ENCODE results near the gene GPR108. TPM values are rescaled to one million over a fixed set of nuclear protein-coding genes. Genes with fewer than 3 reads are reported as not detected.

GPR108 gene
- total and polyA plus RNA-seq, 2 of the 13 experiments (the other 11 are each of a cell fraction or from before 2014, with no cell fraction given) = 36.4 to 63.0 TPM

- TF ChIP-seq ZKSCAN5 (CRISPR knock-in tag; IDR thresholded peaks at IDR 0.05) (no peak), KDM3A (CRISPR knock-in tag; IDR thresholded peaks at IDR 0.05; ENCODE audit: low read depth) (0 out of 2 replicates have a peak, but pooled peaks have one; percentile 83), GTF3A (CRISPR knock-in tag; conservative IDR thresholded peaks at IDR 0.05) (no peak), MIER2 (CRISPR knock-in tag; IDR thresholded peaks at IDR 0.05) (peak; percentile 67; the same call in 1 of the 2 replicates), PAXIP1 (CRISPR knock-in tag; conservative IDR thresholded peaks at IDR 0.05) (peak; percentile 98), SP1 (IDR thresholded peaks at IDR 0.05) (no peak), SP1 (CRISPR knock-in tag; IDR thresholded peaks at IDR 0.05) (peak; percentile 69), ZBTB42 (CRISPR knock-in tag; IDR thresholded peaks at IDR 0.05) (peak; percentile 34; the same call in 1 of the 2 replicates), ATF1 (CRISPR knock-in tag; IDR thresholded peaks at IDR 0.05) (no peak; the same call in 1 of the 2 replicates), ZMYM3 (CRISPR knock-in tag; IDR thresholded peaks at IDR 0.05) (peak; percentile 92), ZMAT3 (CRISPR knock-in tag; conservative IDR thresholded peaks at IDR 0.05) (peak; percentile 88), CTCF (CRISPR knock-in tag; IDR thresholded peaks at IDR 0.05) (no peak; the same call in 1 of the 2 replicates), PRMT3 (CRISPR knock-in tag; IDR thresholded peaks at IDR 0.05; ENCODE audit: borderline replicate concordance, low read depth) (no peak), ZNF276 (CRISPR knock-in tag; IDR thresholded peaks at IDR 0.05; ENCODE audit: low read depth) (no peak; the same call in 1 of the 2 replicates), ZNF296 (CRISPR knock-in tag; conservative IDR thresholded peaks at IDR 0.05) (0 out of 2 replicates have a peak, but pooled peaks have one; percentile 55), NR2F1 (CRISPR knock-in tag; IDR thresholded peaks at IDR 0.05) (peak; percentile 99)
- TF ChIP-seq, protein P1, sequence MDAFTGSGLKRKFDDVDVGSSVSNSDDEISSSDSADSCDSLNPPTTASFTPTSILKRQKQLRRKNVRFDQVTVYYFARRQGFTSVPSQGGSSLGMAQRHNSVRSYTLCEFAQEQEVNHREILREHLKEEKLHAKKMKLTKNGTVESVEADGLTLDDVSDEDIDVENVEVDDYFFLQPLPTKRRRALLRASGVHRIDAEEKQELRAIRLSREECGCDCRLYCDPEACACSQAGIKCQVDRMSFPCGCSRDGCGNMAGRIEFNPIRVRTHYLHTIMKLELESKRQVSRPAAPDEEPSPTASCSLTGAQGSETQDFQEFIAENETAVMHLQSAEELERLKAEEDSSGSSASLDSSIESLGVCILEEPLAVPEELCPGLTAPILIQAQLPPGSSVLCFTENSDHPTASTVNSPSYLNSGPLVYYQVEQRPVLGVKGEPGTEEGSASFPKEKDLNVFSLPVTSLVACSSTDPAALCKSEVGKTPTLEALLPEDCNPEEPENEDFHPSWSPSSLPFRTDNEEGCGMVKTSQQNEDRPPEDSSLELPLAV (CRISPR knock-in tag; conservative IDR thresholded peaks at IDR 0.05; ENCODE audit: low read depth) = no peak
Measured at GRCh38 chr19:6720369-6721137, 16.8 kb downstream of the GPR108 start, which contains the start of gene C3 (continued).
